Effector memory CD8-positive, alpha-beta T cell (primary cell): ENCODE results near the gene TTC19.
A peak's percentile ranks its signal among the peaks of the same experiment; 100 is the strongest.
"Not testable (repeated sequence)": the region's sequence is repeated elsewhere in the genome, so short reads cannot be mapped to it uniquely, and the experiment has no call there.

Source experiments
- ATAC-seq: fragments of 150-1000 bp; cut with Tn5 transposase; replicated peaks from 2 replicates; pipeline ENCODE4 v1.10.0; 2021; ENCODE audit warnings: mild to moderate bottlenecking, moderate library complexity
- DNase-seq, 3 experiments: peaks; one replicate each; pipeline ENCODE4 v3.0.0; 2021
- H3K27ac Mint-ChIP-seq, 2 donors: one replicate each; pipeline ENCODE4 v1.8.0; 2022; ENCODE audit warnings: mild to moderate bottlenecking in 2 of 2, mixed read lengths in 2 of 2, moderate library complexity in 2 of 2
- H3K27me3 Mint-ChIP-seq, 2 donors: one replicate each; pipeline ENCODE4 v1.8.0; 2022; ENCODE audit warnings: mixed read lengths in 2 of 2
- H3K36me3 Mint-ChIP-seq: one replicate; pipeline ENCODE4 v1.8.0; 2022; ENCODE audit warnings: mild to moderate bottlenecking, moderate library complexity, mixed read lengths; ENCODE audit not compliant: insufficient read depth
- H3K4me1 Mint-ChIP-seq, 2 donors: one replicate each; pipeline ENCODE4 v1.8.0; 2022; ENCODE audit warnings: low read depth in 2 of 2, mixed read lengths in 2 of 2
- H3K4me3 Mint-ChIP-seq, 2 donors: one replicate each; pipeline ENCODE4 v1.8.0; 2022; ENCODE audit warnings: mild to moderate bottlenecking in 2 of 2, mixed read lengths in 2 of 2, moderate library complexity in 2 of 2
- H3K9me3 Mint-ChIP-seq, 2 donors: one replicate each; pipeline ENCODE4 v1.8.0; 2022; ENCODE audit warnings: mixed read lengths in 2 of 2

The TTC19 gene

DNA sequence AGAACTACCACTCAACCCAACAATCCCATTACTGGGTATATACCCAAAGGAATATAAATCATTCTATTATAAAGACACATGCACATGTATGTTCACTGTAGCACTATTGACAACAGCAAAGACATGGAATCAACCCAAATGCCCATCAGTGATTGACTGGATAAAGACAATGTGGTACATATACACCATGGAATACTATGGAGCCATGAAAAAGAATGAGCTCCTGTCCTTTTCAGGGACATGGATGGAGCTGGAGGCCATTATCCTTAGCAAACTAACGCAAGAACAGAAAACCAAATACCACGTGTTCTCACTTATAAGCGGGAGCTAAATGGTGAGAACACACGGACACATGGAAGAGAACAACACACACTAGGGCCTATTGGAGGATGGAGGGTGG, 55.5 kb downstream of the TTC19 start:
- H3K27me3 Mint-ChIP-seq, H3K4me3 Mint-ChIP-seq, DNase-seq, ATAC-seq, H3K9me3 Mint-ChIP-seq: not testable (repeated sequence)
- peak overlapping the region in 1 of 2 donors; percentile 88 for H3K27ac Mint-ChIP-seq
- H3K36me3 Mint-ChIP-seq, result peaks cover 82% of the 10 kb centered on the region
- H3K4me1 Mint-ChIP-seq, result peaks cover 6 to 26% of the 10 kb centered on the region in 2 donors

DNA sequence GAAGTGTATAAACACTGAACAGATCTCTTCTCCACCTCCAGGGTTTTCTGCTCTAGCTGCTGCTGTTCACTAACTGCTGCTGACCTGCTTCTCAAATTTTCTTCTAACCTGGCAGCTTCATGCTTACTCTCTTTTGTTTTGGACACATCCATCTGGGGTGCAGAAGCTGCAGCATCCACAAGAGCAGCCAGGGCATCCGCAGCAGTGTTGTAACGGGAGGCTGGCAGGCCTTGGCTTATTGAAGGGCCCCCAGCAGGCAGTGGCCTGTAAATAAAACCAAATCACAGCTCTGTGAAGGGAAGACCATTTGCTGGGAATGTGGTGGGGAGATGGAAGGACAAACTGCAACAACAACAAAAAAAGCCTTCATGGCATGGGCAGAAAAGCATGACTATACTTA, 62.0 kb downstream of the TTC19 start:
- Mint-ChIP-seq H3K27me3 (no peaks in the 10 kb centered on the region), H3K27ac (peak overlapping the region in 1 of 2 donors; percentile 15), H3K4me3 (no peak overlapping the region), H3K9me3 (no peaks in the 10 kb centered on the region), H3K36me3 (peaks cover 86% of the 10 kb centered on the region), H3K4me1 (peaks cover 0 to 6% of the 10 kb centered on the region in 2 donors)
- DNase-seq (no peak), ATAC-seq (no peak)

DNA sequence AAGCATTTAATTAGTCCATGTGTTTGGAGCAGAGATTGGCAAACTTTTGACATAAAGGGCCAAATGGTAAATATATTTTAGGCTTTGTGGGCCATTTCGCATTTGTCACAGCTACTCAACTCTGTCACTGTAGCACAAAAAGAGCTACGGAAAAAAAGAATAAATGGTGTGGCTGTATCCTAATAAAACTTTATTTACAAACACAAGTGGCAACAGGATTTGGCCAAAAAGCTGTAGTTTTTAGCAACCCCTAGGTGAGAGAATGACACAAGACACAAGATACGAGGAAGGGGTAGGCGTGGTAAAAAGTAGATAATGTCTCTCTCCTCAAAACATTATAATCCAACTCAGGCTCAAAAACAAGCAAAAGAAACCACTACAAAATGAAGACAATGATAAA, 66.5 kb downstream of the TTC19 start:
- Mint-ChIP-seq H3K27ac (no peak overlapping the region), H3K9me3 (no peaks in the 10 kb centered on the region), H3K4me3 (no peak overlapping the region), H3K36me3 (peaks cover 90% of the 10 kb centered on the region), H3K4me1 (peaks cover 0 to 6% of the 10 kb centered on the region in 2 donors), H3K27me3 (no peaks in the 10 kb centered on the region)
- DNase-seq, result no peak
- ATAC-seq, result no peak

- Mint-ChIP-seq H3K36me3 (peaks cover 89% of the 10 kb centered on the region), H3K4me1 (no peaks in the 10 kb centered on the region), H3K9me3 (no peaks in the 10 kb centered on the region), H3K27me3 (no peaks in the 10 kb centered on the region), H3K4me3 (no peak overlapping the region), H3K27ac (peak overlapping the region in 1 of 2 donors; percentile 3)
- DNase-seq, result no peak
- no peak for ATAC-seq
Observed at GRCh38 chr17:16068323-16068722, 68.7 kb downstream of the TTC19 start.

GRCh38 chr17:16072031-16072430, 72.4 kb downstream of the TTC19 start:
- peaks cover 0 to 3% of the 10 kb centered on the region in 2 donors for H3K4me1 Mint-ChIP-seq
- no peak overlapping the region for H3K4me3 Mint-ChIP-seq
- no peaks in the 10 kb centered on the region for H3K27me3 Mint-ChIP-seq
- H3K27ac Mint-ChIP-seq, result peak overlapping the region in 1 of 2 donors; percentile 68
- DNase-seq (no peak), ATAC-seq (no peak)
- H3K36me3 Mint-ChIP-seq, result peaks cover 83% of the 10 kb centered on the region
- no peaks in the 10 kb centered on the region for H3K9me3 Mint-ChIP-seq

- Mint-ChIP-seq H3K9me3 (no peaks in the 10 kb centered on the region), H3K36me3 (peaks cover 85% of the 10 kb centered on the region), H3K4me3 (no peak overlapping the region), H3K4me1 (peaks cover 0 to 3% of the 10 kb centered on the region in 2 donors), H3K27ac (no peak overlapping the region), H3K27me3 (no peaks in the 10 kb centered on the region)
- ATAC-seq (no peak), DNase-seq (no peak)
Observed at GRCh38 chr17:16073845-16074244, 74.2 kb downstream of the TTC19 start.

GRCh38 chr17:16074423-16074822, 74.8 kb downstream of the TTC19 start:
- H3K36me3 Mint-ChIP-seq, result peaks cover 85% of the 10 kb centered on the region
- peaks cover 0 to 3% of the 10 kb centered on the region in 2 donors for H3K4me1 Mint-ChIP-seq
- H3K4me3 Mint-ChIP-seq, result no peak overlapping the region
- H3K9me3 Mint-ChIP-seq, result no peaks in the 10 kb centered on the region
- DNase-seq (no peak), ATAC-seq (no peak)
- no peak overlapping the region for H3K27ac Mint-ChIP-seq
- no peaks in the 10 kb centered on the region for H3K27me3 Mint-ChIP-seq

GRCh38 chr17:16075949-16076348, 76.3 kb downstream of the TTC19 start:
- H3K4me3 Mint-ChIP-seq, result no peak overlapping the region
- ATAC-seq (no peak), DNase-seq (no peak)
- peaks cover 82% of the 10 kb centered on the region for H3K36me3 Mint-ChIP-seq
- peaks cover 0 to 3% of the 10 kb centered on the region in 2 donors for H3K4me1 Mint-ChIP-seq
- no peaks in the 10 kb centered on the region for H3K9me3 Mint-ChIP-seq
- H3K27ac Mint-ChIP-seq, result no peak overlapping the region
- H3K27me3 Mint-ChIP-seq, result no peaks in the 10 kb centered on the region
